HepG2 (cell line): ENCODE results near the gene HSP90AB1. TPM values are rescaled to one million over a fixed set of nuclear protein-coding genes. Genes with fewer than 3 reads are reported as not detected.
A peak's percentile ranks its signal among the peaks of the same experiment; 100 is the strongest.

Source experiments
- FOXK2 ChIP-seq: fragments of 450-650 bp; IDR thresholded peaks from 2 replicates; pipeline ENCODE4 v1.6.1; 2016
- GATAD2A ChIP-seq: IDR thresholded peaks from 2 replicates; pipeline ENCODE4 v1.6.1; 2016
- IRF9 ChIP-seq: sonication (generic); formaldehyde crosslinking; IDR thresholded peaks from 2 replicates; pipeline ENCODE4 v1.8.0; 2022; ENCODE audit warnings: missing genetic modification reagents, mild to moderate bottlenecking, borderline replicate concordance
- ISL2 ChIP-seq: sonication (generic); formaldehyde crosslinking; IDR thresholded peaks from 2 replicates; pipeline ENCODE4 v1.5.0; 2020; ENCODE audit warnings: missing genetic modification reagents
- KLF13 ChIP-seq: sonication (generic); formaldehyde crosslinking; IDR thresholded peaks from 2 replicates; pipeline ENCODE4 v1.4.0; 2020; ENCODE audit warnings: mild to moderate bottlenecking, missing genetic modification reagents
- PITX1 ChIP-seq: sonication (generic); formaldehyde crosslinking; IDR thresholded peaks from 2 replicates; pipeline ENCODE4 v1.5.1; 2020; ENCODE audit warnings: mild to moderate bottlenecking, missing genetic modification reagents
- POLR2G ChIP-seq: fragments of 200-400 bp; formaldehyde crosslinking; IDR thresholded peaks from 2 replicates; pipeline ENCODE4 v1.6.1; 2018; ENCODE audit warnings: mild to moderate bottlenecking, low read depth, low read length, moderate library complexity
- UBTF ChIP-seq: sonication (generic); formaldehyde crosslinking; IDR thresholded peaks from 2 replicates; pipeline ENCODE4 v1.4.0; 2020; ENCODE audit warnings: mild to moderate bottlenecking, missing genetic modification reagents
- ZNF121 ChIP-seq: sonication (generic); formaldehyde crosslinking; IDR thresholded peaks from 2 replicates; pipeline ENCODE4 v1.5.0; 2020; ENCODE audit warnings: mild to moderate bottlenecking, missing genetic modification reagents
- ZNF253 ChIP-seq: sonication (generic); formaldehyde crosslinking; IDR thresholded peaks from 2 replicates; pipeline ENCODE4 v1.8.0; 2022; ENCODE audit warnings: mild to moderate bottlenecking, missing genetic modification reagents, borderline replicate concordance
- ZNF616 ChIP-seq: sonication (generic); formaldehyde crosslinking; IDR thresholded peaks from 2 replicates; pipeline ENCODE4 v1.5.0; 2020; ENCODE audit warnings: low read depth, mild to moderate bottlenecking, missing genetic modification reagents
- ZNF652 ChIP-seq: IDR thresholded peaks from 2 replicates; pipeline ENCODE4 v1.6.1; 2016; ENCODE audit warnings: low read depth, borderline replicate concordance
- ZNF672 ChIP-seq: sonication (generic); formaldehyde crosslinking; IDR thresholded peaks from 2 replicates; pipeline ENCODE4 v1.8.1; 2022; ENCODE audit warnings: missing genetic modification reagents
- ZNF772 ChIP-seq: sonication (generic); formaldehyde crosslinking; IDR thresholded peaks from 2 replicates; pipeline ENCODE4 v1.5.0; 2020; ENCODE audit warnings: mild to moderate bottlenecking, missing genetic modification reagents
- ZSCAN21 ChIP-seq: sonication (generic); formaldehyde crosslinking; IDR thresholded peaks from 2 replicates; pipeline ENCODE4 v1.8.0; 2022; ENCODE audit warnings: mild to moderate bottlenecking, missing genetic modification reagents, moderate library complexity, borderline replicate concordance
- ZSCAN22 ChIP-seq: sonication (generic); formaldehyde crosslinking; IDR thresholded peaks from 2 replicates; pipeline ENCODE4 v1.4.0; 2020; ENCODE audit warnings: mild to moderate bottlenecking, missing genetic modification reagents
- polyA plus RNA-seq, 8 experiments: library from polyadenylated mRNA; depleted of rRNA in 3 of 8; stranded (reverse) in 7 of 8; unstranded in 1 of 8; fragments of >200 nt; fragmentation: Illumina TruSeq in 4 of 8; extraction: Trizol in 4 of 8; gene quantifications; 2 replicates each; pipeline versions ENCODE4 v1.2.1 to v1.2.3, GENCODE V29; 2011 to 2016; ENCODE audit warnings: low read depth in 4 of 8, missing spikeins in 1 of 8, mixed read lengths in 1 of 8; ENCODE audit not compliant: insufficient read depth in 1 of 8
- total RNA-seq, 5 experiments: library from RNA; depleted of rRNA; stranded (reverse); fragments of >200 nt; fragmentation: Illumina TruSeq; extraction: Trizol; gene quantifications; 2 replicates each; pipeline ENCODE4 v1.2.3, GENCODE V29; 2016; ENCODE audit warnings: low read depth in 1 of 5
- TF ChIP-seq, protein P1 (sequence below): IDR thresholded peaks from 2 replicates; pipeline ENCODE4 v1.6.1; 2016; ENCODE audit warnings: missing genetic modification reagents, missing compliant biosample characterization
- TF ChIP-seq, protein P2 (sequence below): IDR thresholded peaks from 2 replicates; pipeline ENCODE4 v1.6.1; 2018; ENCODE audit warnings: missing genetic modification reagents, mild to moderate bottlenecking, missing compliant biosample characterization
- TF ChIP-seq, protein P3 (sequence below): IDR thresholded peaks from 2 replicates; pipeline ENCODE4 v1.6.1; 2016; ENCODE audit warnings: mild to moderate bottlenecking, missing biosample characterization, missing genetic modification reagents
- TF ChIP-seq, protein P4 (sequence below): sonication (generic); formaldehyde crosslinking; IDR thresholded peaks from 2 replicates; pipeline ENCODE4 v1.4.0; 2020; ENCODE audit warnings: missing genetic modification reagents

Gene HSP90AB1
- total and polyA plus RNA-seq, 2 of the 13 experiments (the other 11 are each of a cell fraction or from before 2014, with no cell fraction given), result 1,325 to 1,472 TPM

- peak; percentile 66 for TF ChIP-seq UBTF
- TF ChIP-seq GATAD2A, result peak; percentile 44; the same call in 1 of the 2 replicates
- TF ChIP-seq POLR2G, result no peak
- TF ChIP-seq, protein P1, sequence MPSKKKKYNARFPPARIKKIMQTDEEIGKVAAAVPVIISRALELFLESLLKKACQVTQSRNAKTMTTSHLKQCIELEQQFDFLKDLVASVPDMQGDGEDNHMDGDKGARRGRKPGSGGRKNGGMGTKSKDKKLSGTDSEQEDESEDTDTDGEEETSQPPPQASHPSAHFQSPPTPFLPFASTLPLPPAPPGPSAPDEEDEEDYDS, result peak; percentile 31; the same call in 1 of the 2 replicates
- TF ChIP-seq ZNF652 (CRISPR knock-in tag), result no peak
- TF ChIP-seq, protein P2, sequence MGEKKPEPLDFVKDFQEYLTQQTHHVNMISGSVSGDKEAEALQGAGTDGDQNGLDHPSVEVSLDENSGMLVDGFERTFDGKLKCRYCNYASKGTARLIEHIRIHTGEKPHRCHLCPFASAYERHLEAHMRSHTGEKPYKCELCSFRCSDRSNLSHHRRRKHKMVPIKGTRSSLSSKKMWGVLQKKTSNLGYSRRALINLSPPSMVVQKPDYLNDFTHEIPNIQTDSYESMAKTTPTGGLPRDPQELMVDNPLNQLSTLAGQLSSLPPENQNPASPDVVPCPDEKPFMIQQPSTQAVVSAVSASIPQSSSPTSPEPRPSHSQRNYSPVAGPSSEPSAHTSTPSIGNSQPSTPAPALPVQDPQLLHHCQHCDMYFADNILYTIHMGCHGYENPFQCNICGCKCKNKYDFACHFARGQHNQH, result 0 out of 2 replicates have a peak, but pooled peaks have one; percentile 15
- TF ChIP-seq PITX1 (CRISPR knock-in tag), result peak; percentile 49; the same call in 1 of the 2 replicates
- no peak for TF ChIP-seq KLF13 (CRISPR knock-in tag)
- TF ChIP-seq, protein P3, sequence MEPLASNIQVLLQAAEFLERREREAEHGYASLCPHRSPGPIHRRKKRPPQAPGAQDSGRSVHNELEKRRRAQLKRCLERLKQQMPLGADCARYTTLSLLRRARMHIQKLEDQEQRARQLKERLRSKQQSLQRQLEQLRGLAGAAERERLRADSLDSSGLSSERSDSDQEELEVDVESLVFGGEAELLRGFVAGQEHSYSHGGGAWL, result peak; percentile 82
- TF ChIP-seq ZNF672 (CRISPR knock-in tag), result no peak
- TF ChIP-seq IRF9 (CRISPR knock-in tag), result 0 out of 2 replicates have a peak, but pooled peaks have one; percentile 45
- TF ChIP-seq ZSCAN22 (CRISPR knock-in tag), result no peak
- peak; percentile 15; the same call in 1 of the 2 replicates for TF ChIP-seq ZNF772 (CRISPR knock-in tag)
- no peak for TF ChIP-seq FOXK2
- no peak for TF ChIP-seq ISL2 (CRISPR knock-in tag)
- TF ChIP-seq ZNF253 (CRISPR knock-in tag), result peak; percentile 61; the same call in 1 of the 2 replicates
- 0 out of 2 replicates have a peak, but pooled peaks have one; percentile 31 for TF ChIP-seq ZNF121 (CRISPR knock-in tag)
- peak; percentile 59; the same call in 1 of the 2 replicates for TF ChIP-seq ZSCAN21
- TF ChIP-seq, protein P4, sequence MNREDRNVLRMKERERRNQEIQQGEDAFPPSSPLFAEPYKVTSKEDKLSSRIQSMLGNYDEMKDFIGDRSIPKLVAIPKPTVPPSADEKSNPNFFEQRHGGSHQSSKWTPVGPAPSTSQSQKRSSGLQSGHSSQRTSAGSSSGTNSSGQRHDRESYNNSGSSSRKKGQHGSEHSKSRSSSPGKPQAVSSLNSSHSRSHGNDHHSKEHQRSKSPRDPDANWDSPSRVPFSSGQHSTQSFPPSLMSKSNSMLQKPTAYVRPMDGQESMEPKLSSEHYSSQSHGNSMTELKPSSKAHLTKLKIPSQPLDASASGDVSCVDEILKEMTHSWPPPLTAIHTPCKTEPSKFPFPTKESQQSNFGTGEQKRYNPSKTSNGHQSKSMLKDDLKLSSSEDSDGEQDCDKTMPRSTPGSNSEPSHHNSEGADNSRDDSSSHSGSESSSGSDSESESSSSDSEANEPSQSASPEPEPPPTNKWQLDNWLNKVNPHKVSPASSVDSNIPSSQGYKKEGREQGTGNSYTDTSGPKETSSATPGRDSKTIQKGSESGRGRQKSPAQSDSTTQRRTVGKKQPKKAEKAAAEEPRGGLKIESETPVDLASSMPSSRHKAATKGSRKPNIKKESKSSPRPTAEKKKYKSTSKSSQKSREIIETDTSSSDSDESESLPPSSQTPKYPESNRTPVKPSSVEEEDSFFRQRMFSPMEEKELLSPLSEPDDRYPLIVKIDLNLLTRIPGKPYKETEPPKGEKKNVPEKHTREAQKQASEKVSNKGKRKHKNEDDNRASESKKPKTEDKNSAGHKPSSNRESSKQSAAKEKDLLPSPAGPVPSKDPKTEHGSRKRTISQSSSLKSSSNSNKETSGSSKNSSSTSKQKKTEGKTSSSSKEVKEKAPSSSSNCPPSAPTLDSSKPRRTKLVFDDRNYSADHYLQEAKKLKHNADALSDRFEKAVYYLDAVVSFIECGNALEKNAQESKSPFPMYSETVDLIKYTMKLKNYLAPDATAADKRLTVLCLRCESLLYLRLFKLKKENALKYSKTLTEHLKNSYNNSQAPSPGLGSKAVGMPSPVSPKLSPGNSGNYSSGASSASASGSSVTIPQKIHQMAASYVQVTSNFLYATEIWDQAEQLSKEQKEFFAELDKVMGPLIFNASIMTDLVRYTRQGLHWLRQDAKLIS (CRISPR knock-in tag), result no peak
- 0 out of 2 replicates have a peak, but pooled peaks have one; percentile 40 for TF ChIP-seq ZNF616 (CRISPR knock-in tag)
These were observed 29.4 kb upstream of the HSP90AB1 start (continued) for GRCh38 chr6:44217332-44218143.
